HG03095 (cell line): Measurements from ENCODE around the gene PHF3.

ENCODE experiments used
- ATAC-seq: cut with Tn5 transposase; IDR thresholded peaks from one replicate; pipeline ENCODE4 v1.9.1; 2021; ENCODE audit warnings: moderate library complexity; ENCODE audit not compliant: unreplicated experiment

The PHF3 gene

GRCh38 chr6:63635588-63636517, at the start of gene PHF3:
Gene PHF3, plus strand, starts transcription at chr6:63635802. Its CDS starts 10,750 bp downstream, at chr6:63646552.
- peak; percentile 88 for ATAC-seq

- ATAC-seq = no peak
Measured at GRCh38 chr6:63589952-63590411, 45.6 kb upstream of the PHF3 start.

GRCh38 chr6:63592886-63593285, 42.7 kb upstream of the PHF3 start:
- no peak for ATAC-seq

- no peak for ATAC-seq
Measured at GRCh38 chr6:63597141-63598048, 38.2 kb upstream of the PHF3 start.

- ATAC-seq = peak; percentile 100
Measured at GRCh38 chr6:63598049-63599036, 37.3 kb upstream of the PHF3 start.

GRCh38 chr6:63599243-63599642, 36.4 kb upstream of the PHF3 start:
- ATAC-seq = no peak

- ATAC-seq = no peak
Measured at GRCh38 chr6:63600136-63600535, 35.5 kb upstream of the PHF3 start.

- no peak for ATAC-seq
Measured at GRCh38 chr6:63609231-63609630, 26.4 kb upstream of the PHF3 start.

GRCh38 chr6:63610944-63611343, 24.7 kb upstream of the PHF3 start:
- no peak for ATAC-seq

GRCh38 chr6:63611560-63611959, 24.0 kb upstream of the PHF3 start:
- no peak for ATAC-seq

GRCh38 chr6:63615590-63615989, 20.0 kb upstream of the PHF3 start:
- no peak for ATAC-seq

- no peak for ATAC-seq
Measured at GRCh38 chr6:63624091-63624490, 11.5 kb upstream of the PHF3 start.

- no peak for ATAC-seq
Measured at GRCh38 chr6:63630466-63630865, 5.1 kb upstream of the PHF3 start.

- no peak for ATAC-seq
Measured at GRCh38 chr6:63634630-63635029, 972 bp upstream of the PHF3 start.

GRCh38 chr6:63635215-63635587, 401 bp upstream of the PHF3 start:
- ATAC-seq = peak; percentile 25

GRCh38 chr6:63636518-63637021, 968 bp downstream of the PHF3 start:
- ATAC-seq = peak; percentile 10

GRCh38 chr6:63637865-63638445, 2.4 kb downstream of the PHF3 start:
- ATAC-seq = no peak

- ATAC-seq = no peak
Measured at GRCh38 chr6:63640062-63640461, 4.5 kb downstream of the PHF3 start.

GRCh38 chr6:63643862-63644261, 8.3 kb downstream of the PHF3 start:
- ATAC-seq = no peak
